C1 segment of cervical spinal cord (tissue), 14 donors: ENCODE results near the gene DAGLA.

Experiments
- DNase-seq, 14 donors: peaks; one replicate each; lab custom pipeline; 2025; lab: John Stamatoyannopoulos, UW

The DAGLA gene

DNA sequence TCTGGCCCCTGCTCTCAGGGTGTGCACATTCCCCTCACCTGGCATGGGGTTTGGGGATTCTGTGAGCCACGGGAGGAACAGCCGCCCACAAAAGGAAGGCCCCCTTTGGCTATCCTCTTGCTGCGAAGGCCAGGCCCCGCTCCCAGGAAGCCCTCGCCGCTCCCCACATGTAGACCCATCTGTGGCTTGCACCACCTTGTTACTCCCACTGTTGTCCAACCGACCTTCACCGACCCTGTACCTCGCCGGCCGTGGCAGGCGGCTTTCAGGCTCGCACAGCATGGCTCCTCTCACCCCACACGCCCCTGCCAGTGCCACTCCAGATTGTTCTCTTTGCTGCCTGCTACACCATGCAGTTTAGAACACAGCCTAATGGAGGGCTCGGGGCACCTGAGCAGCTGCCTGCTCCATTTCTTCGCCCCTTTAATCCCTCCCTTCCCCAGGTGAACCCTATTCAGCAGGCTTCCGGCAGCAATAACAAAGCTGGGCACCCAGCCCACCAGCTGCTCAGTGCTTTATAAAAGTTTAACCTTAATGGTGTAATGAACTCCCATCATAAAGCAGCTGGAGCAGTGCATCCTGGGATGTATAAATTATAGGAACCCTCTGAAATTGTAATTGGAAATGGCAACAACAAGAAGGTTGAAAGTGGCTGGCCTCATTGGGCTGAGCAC is 10.7 kb downstream of the DAGLA start:
- no peak for DNase-seq

DNA sequence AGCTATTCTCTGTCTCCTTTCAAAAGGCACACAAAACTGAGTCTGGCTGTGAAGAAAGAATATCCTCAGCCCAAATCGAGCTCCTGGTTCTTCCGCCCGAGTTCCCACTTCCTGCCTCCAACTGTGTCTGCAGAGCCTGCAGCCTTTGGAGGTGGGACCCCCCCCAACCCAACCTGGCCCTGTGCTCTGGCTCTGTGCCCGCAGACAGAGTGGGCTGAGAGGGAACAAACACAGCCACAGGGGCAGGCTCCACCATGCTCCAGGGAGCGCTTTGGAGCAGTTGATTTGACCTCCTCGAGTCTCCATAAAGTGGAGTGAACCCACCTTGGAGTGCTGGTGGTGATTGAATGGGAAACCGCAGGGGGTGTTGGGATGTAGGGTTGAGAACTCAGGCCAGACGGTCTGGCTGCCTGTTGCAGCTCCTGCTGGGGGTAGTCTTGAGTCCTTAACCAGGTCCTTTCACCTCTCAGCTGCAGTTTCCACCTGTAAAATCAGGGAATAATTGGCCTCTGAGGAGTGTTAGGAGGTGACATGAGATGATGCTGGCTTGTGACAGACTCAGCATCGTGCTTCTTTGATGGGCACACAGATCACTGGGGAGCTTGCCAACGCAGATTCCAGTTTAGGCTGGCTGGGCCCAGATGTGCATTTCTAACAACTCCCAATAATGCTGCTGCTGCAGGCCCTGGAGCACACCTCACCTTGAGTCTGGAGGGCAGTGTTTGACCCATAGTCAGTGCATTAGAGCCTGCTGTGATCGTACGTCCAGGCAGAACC is 11.4 kb downstream of the DAGLA start:
- no peak for DNase-seq

DNA sequence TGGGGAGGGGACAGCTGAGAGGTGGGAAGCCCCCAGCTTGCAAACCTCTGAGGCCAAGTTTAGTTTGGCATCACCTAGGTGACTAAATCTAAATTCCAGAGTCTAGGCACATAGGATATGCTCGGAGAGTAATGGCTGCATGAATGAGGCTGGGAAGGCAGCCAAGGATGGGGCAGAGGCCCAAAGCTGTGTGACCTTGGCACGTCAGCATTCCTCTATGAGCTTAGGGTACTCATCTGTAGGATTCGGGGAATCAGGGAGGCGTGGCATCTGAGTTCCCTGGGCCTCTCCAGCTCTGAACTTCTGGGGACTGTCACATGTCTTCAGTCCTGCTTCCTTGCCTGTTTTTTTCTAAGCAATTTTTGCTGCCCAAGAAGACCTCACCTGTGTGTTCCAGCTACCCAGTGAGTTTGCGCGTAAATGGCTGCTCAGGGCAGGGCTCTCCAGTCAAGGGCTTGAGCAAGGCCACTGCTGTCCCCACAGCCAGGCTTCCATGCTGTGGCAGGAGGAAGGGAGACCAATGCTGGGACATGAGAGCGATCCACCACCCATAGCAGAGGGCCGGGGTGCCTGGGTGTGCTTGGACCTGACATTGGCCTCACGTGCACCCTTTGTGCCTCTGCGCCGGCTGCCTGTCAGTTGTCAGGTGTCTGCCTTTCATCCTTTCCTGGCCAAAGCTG is 13.9 kb downstream of the DAGLA start:
- DNase-seq = peak in 1 of 14 donors; percentile 22

DNA sequence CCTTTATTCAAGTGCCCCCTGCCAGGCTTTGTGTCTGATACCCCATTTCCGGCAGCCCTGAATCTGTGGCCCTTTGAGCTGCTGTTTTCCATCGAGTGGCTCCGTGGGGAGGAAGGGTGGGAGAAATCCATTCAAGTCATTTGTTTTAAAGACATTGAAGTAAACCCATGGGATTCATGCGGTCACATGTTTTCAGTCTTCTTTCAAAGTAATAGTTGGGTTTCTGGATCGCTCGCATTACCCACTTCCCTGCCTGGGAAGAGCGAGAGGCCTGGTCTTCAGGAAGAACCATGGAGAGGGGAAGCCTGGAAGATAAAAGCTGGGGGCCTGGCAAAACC is 14.4 kb downstream of the DAGLA start:
- no peak for DNase-seq

DNA sequence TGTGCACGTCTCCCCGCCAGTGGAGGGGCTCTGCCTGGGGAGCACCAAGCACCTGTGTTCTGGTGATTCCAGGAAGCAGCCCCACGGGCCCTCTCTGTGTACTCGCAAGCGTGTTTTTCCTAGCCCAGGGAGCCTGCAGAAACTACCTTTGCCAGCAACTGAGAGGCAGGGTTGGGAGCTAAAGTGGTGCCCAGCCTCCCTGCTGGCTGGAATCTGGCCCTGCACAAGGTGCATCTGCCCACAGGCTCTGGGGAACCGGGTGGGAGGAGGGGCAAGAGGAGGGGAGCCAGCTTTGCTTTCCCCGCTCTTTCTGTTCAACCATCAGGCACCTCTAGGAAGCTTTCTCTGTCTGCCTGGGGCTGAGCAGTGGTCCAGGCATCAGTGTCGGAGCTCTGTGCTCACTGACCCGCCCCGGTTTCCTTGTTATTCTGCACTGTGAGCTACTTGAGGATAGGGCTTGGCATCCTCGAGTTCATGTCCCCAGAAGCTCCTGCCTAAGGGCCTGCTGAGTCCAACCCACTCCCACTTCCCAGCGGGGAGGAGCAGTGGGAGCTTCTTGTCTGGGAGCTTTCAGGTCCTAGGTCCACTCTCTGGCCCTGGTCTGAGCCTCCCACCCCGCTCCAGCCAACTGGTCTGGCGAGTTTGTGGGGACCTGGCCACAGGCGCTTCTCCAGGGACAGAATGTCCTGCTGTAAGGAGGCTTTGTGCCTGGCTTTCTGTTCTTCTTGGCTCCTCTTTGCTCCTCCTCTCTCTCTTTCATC is 14.9 kb downstream of the DAGLA start:
- peak in 10 of 14 donors; percentile 9 to 86 (median 64) for DNase-seq

DNA sequence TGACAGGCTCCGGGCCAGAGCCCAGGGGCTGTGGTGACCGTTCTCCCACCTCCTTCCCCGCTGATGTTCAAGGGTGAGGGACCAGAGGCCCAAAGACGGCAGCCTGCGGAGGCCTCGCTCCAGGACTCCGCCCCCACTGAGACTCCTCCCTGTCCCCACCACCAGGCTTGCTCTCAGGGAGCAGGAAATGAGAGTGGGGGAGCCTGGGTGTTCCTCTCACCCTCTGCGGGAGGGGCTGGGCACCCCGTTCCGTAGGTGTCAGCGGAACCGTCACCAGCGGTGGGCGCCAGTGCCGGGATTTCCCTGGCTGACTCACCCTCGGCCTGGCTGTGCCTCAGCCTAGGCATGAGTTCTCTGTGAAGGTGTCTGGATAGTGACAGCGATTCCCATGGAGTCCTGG is 15.7 kb downstream of the DAGLA start:
- DNase-seq = peak in 9 of 14 donors; percentile 24 to 89 (median 66)

DNA sequence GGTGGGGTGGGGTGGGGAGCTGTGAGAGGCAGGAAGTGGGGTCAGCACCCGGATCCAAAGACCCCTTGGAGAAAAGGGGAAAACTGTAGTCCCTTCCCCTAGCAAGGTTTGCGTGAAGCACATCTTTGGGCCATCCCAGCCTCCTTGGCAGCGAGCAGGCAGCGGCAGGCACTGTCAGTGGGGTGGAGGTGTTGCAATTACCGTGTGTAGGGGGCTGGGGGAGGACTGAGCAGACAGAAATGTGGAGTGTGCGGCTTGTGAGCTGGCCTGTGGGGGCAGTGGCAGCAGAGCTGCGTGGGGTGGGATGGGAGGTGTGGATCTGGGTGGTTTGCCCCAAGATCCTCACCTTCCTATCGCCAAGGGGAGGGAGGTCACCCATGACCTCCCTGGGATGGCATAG is 16.4 kb downstream of the DAGLA start:
- DNase-seq = no peak

DNA sequence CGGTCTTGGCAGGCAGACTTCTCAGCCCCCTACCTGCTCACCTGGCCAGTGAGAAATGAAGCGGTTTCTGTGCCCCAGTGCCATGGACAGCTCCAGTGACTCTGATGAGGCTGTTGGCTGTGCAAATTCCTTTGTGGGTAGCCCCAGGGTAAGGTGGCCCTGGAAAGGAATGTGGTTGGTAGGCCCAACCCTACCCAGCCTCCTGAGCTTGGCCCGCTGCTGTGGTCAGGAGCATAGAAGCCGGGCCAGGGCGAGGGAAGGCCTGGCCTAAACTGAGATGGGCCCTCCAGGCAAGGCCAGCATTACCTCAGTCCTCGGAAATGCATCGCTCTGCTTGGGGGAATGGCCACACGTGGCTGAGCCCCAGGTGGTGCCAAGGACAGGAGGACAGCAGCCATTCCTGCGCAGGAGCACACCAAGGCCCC is 16.9 kb downstream of the DAGLA start:
- no peak for DNase-seq

DNA sequence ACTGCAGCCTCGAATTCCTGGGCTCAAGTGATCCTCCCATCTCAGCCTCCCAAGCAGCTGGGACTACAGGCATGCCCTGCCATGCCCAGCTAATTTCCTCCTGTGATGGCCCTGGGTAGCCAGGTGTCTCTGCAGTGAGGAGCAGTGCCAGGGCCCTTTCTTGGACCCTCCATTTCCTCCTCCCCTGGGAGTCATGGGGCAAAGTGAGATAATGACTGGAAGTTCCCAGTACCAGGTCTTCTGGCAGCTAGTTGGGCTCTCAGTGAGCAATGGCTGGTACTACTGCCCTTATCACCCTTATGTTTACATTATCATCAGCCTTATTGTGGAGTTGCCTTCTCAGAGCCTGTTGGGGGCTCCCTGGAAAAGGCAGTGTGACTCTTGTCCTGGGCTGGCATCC is 17.6 kb downstream of the DAGLA start:
- DNase-seq = no peak

DNA sequence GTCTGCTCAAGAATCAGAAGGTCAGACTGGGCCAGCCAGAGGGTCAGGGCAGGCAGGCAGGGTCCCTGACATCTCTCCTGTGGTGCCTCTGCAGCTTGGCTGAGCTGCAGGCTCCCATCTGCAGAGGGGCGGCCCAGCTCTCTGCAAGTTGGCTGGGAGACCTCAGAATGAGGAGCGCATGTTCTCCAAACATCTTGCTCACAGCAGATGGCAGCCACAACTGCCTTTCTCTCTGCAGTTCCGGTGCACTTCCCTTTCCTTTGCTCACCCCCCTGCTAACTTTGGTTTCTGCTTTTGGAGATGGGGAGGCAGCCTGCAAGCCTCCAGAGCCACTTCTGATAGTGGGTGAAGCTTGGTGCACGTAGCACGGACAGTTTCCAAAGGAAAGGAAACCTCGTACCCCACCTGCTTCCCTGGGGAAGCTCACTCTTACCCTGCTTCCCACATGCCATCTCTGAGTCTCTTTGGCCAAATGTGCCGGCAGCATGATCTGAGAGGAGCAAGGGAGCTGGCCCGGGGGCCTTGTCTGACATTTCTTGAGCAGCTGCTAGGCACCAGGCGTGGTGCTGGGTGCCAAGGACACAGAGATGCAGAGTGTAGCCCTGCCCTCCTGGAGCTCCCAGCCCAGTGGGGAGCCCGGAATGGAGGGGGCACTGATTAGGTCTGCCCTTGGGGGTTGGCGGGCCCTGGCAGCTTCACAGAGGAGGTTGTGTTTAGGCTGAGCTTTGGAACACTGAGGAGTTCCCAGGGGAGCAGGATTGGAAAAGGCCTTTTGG is 18.2 kb downstream of the DAGLA start:
- peak in 2 of 14 donors; percentile 16 to 38 for DNase-seq

DNA sequence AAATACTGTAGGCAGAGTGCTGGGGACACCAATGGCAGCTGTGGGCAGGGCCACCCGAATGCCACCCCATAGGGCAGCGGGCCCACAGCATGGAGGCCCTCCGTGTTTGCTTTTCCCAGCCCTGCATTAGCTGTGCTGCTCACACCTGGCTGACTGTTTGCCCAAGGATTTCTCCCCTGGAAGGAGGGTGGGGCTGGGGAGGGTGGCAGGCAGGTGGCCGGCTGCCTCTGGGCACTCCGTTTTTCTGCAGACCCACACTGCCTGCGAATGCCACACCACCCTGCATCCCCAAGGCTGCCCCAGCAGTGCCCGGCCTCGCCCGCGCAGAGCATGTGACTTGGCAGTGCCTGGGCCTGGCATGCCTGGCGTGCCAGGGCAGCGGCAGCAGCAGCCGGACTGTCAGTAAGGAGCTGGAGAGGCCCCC is 19.6 kb downstream of the DAGLA start:
- peak in 10 of 14 donors; percentile 23 to 63 (median 32) for DNase-seq

DNA sequence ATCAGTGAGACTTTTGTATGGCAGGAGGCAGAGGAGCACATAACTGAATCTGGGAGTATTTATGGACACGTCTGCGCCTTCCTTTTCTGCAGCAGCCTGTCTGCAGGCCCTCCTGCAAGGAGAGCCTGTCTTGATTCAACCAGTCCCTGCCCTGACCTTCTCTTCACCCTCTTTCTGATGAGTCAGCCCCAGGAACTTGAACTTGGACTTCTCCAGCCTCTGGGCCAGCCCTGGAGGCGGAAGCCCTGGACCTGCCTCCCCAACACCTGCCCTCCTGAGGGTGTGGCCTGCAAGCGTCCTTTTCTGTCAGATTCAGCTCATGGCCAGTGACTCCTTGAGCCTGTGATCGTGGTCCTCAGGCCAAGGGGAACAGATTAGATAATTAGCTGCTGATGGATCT is 20.0 kb downstream of the DAGLA start:
- DNase-seq = no peak

DNA sequence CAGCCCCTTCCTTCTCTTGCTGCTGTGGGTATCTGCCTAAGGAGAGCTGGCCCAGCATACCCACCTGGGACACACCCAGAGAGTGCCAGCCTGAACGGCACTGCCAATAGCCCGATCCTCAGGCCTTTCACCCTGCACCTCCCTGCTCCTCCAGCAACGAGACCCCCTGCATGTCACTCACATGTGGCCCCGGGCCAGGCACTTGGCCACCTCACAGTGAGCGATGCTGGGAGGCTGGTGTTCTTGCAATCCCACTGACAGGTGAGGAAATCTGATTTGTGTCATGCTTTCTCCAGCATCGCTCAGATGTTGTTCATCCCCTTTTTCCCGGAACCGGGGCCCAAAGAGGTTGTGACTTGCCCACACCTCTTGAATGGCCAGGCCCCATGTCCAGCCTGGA is 20.5 kb downstream of the DAGLA start:
- DNase-seq = no peak

DNA sequence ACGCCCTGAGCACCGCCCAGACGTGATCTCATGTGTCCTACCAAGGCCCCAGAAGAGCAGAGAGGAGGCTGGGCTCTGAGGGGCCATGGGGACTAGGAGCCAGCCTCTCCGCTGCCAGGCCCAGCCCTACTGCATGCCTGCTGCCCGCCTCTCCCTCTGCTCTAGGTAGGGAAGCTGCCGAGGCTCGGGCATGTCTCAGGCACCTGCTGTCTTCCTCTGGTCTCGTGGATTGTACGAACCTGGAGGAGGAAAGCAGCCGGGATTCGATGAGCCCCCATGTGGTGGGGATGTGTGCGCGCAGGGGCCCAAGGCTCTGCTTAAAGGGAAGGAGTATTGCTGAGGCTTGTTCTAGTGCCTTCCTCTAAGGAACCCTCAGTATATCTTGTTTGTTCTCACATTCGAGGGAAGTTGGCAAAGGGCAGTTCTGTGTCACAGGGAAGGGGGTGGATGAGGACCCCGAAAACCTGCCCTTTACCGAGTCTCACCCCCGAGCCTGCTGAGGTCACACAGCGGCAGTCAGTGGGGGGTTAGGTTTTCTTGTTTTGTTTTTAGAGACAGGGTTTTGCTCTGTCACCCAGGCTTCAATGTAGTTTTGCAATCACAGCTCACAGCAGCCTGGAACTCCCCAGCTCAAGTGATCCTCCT is 21.2 kb downstream of the DAGLA start:
- DNase-seq = no peak

DNA sequence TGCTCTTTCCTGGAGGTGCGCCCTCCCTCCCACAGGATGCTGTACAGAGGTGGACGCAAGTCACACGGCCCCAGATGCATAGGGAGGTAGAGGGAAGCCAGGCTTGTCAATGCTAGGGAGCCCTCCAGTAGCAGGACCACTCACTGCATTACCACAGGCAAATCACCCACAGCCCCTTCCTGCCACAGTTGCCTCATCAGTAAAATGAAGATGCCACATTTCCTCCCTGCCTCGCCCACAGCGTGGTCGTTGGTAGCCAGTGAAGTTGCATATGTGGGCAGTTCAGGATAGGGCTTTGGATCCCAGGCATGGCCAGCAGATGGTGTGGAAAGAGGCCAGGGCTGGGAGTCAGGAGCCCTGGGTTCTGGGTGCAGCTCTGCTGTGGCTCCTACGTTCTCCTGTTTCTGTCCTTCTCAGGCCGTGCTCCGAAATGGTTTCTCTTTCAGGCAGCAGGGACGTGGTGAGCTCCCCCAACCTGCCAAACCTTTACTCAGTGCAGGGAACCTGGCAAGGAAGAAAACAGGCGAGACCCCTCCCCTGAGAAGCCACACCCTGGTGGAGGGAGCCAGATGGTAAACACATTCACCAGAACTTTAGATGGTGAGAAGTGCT is 22.6 kb downstream of the DAGLA start:
- DNase-seq = no peak

DNA sequence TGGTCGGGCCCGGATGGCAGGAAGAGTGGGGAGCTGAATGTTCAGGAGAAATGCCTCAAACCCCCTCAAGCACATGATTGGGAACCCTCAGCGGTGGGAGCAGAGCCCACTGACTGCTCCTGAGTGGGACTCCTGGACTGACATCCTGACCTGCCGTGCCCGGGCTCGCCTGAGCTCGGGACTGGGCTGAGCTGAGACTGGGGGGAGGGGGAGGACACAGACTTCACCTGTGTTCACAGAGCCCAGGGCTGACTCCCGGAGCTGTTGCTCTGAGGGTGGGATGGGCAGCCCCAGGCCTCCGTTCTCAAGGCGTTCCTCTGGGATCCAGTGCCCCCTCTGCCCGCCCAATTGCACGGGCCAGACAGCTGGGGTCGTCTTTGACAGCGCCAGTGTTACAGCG is 24.6 kb downstream of the DAGLA start:
- DNase-seq = no peak

DNA sequence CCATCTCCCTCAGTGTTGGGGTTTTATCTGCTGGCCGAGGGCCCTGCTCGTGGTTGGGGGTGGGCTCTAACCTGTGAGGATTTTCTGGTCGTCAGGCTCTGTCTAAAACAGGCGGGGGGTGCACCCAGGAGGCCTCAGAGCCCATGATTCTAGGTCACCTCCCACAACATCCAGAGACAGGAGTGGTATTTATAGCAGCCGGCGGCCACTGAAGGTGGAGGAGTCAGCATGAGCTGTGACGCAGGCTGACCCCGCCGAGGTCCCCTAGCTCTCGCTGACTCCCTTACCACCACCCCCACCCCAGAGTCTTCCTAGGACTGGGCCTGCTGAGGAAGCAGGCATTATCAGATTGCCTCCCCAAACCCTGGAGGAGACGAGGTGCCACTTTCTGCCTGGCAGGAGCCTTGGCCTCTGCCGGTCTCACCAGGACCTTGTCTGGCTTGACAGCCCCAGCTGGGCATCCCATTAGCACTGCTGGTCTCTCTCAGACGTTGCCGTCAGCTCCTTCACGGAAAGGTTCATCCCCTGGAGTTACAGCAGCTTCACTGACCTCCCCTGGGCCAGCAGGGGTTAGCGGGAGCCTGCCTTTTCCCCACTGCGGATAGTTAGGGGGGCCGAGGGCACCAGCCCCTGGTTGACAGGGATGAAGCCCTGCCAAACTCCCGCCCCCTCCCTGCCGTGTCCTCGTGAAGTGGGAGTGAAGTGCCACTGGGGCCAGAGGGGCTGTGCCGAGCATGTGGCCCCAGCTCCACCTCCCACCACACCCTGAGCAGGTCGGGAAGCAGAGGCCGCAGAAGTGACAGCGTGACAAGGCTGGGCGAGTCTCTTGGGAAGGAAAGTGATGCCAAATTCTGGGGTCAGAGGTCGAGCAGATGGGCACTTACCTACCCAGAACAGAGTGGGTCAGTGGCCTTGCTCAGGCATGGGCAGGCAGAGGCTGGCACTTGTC is 26.5 kb downstream of the DAGLA start:
- no peak for DNase-seq

DNA sequence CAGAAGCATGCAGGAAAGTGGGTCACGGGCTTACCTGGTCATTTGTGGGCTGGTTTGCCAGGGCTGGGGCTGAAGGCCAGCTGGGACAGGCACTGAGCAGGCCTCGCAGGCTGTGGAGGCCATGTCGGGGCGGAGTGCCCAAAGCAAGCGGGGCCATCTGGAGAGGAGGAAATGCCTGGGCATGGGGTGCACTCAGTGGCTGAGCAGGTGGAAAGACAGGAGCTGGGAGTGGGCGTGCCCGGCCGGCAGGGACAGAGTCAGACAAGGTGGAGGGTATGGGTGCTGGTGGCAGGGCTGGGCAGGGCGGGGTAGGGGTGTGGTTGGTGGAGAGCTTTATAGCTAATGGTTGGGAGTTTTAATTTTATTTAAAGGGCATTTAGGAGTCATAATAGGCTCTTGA is 27.4 kb downstream of the DAGLA start:
- DNase-seq = peak in 4 of 14 donors; percentile 41 to 99 (median 58)

DNA sequence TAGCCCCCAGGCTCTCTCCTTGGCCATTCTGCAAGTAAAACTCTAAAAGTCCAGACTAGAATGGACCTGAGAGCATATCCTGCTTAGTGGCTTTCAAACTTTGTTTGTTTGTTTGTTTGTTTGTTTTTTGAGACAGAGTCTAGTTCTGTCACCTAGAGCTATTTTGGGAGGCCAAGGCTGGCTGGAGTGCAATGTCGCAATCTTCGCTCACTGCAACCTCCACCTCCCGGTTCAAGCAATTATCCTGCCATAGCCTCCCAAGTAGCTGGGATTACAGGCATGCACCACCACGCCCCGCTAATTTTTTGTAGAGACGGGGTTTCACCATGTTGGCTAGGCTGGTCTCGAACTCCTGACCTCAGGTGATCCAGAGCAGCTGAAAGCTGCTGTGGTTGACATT is 28.9 kb downstream of the DAGLA start:
- no peak for DNase-seq
